ENCODE results near the gene AKR1C1. TPM values are rescaled to one million over a fixed set of nuclear protein-coding genes. Genes with fewer than 3 reads are reported as not detected.

AKR1C1 gene
- 48.6 and 92.2 TPM in 2 replicates for total RNA-seq

DNA sequence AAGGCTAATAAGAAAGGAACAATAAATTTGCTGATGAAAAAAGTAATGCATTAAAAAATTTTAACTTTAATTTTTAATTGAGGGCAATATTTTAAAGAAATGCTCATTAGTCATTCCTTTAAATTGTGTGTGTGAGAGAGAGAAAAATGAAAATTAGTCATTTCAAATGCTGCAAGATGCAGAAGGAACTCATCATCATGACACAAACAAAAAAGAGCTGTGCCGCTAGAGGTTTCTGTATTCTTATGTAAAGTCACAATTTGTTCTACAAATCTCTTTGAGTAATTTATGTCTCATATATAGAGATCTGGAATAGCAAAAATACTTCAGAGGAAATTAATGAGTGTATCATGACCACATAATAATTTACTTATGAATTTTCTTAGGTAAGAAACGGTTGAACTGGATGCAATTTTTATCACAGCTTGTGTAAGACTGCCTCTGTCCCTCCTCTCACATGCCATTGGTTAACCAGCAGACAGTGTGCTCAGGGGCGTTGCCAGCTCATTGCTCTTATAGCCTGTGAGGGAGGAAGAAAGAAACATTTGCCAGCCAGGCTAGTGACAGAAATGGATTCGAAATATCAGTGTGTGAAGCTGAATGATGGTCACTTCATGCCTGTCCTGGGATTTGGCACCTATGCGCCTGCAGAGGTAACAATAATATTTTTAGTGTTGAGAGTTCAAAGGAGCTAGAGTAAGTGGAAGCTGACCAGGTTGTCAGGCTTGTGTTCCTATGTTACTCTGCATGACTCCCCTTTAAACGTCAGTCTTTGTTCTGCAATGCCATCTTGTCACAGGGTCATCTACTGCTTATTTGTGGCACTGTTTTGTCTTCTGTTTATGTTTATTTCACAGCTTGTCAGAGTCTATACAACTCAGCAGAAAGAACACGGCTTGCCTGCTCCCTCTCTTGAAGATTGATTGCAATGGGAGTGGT, at the start of gene AKR1C1:
TSS of gene AKR1C1 (plus strand) at position 540 of the 939 bp plus-strand sequence. CDS start at position 570, 30 bp downstream.

DNA sequence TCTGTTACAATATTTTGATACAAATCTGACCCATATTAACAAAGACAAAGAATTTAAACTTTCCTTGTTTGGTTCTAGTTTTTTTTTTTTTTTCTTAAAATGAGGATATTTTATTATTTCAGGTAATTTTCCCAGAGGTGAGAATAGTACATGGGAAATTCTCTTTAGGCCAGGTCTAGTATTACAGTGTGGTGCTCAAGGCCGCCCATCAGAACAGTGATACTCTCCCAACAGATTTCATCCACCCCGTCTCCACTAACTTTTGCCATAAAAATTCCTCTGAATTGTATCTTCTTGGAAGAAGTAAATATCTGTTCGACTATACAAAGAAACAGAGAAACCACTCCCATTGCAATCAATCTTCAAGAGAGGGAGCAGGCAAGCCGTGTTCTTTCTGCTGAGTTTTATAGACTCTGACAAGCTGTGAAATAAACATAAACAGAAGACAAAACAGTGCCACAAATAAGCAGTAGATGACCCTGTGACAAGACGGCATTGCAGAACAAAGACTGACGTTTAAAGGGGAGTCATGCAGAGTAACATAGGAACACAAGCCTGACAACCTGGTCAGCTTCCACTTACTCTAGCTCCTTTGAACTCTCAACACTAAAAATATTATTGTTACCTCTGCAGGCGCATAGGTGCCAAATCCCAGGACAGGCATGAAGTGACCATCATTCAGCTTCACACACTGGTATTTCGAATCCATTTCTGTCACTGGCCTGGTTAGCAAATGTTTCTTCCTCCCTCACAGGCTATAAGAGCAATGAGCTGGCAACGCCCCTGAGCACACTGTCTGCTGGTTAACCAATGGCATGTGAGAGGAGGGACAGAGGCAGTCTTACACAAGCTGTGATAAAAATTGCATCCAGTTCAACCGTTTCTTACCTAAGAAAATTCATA, 40.2 kb downstream of the AKR1C1 start, which contains the start of gene AKR1C2:
TSS of gene AKR1C2 (minus strand) at position 731 of the 903 bp plus-strand sequence. CDS start at position 709, 22 bp downstream.

Other genes starting within 250 kb of the AKR1C1 start
- 3.8 and 3.9 TPM in 2 replicates for gene AKR1E2, start 137.2 kb upstream of the AKR1C1 start, total RNA-seq
- 26.4 and 32.3 TPM in 2 replicates for gene AKR1C2, start 40.4 kb downstream of the AKR1C1 start, total RNA-seq
- gene AKR1C3, start 131.0 kb downstream of the AKR1C1 start, total RNA-seq: 82.9 and 86.2 TPM in 2 replicates
- not detected in 2 replicates for gene AKR1C8, start 221.7 kb downstream of the AKR1C1 start, total RNA-seq
- gene AKR1C4, start 233.4 kb downstream of the AKR1C1 start, total RNA-seq: not detected in 2 replicates